HG03097 (cell line): ENCODE data around the gene CTDSPL.

Experiments
- ATAC-seq: cut with Tn5 transposase; IDR thresholded peaks from one replicate; pipeline ENCODE4 v1.9.1; 2021; ENCODE audit not compliant: unreplicated experiment, low FRiP score

CTDSPL gene

DNA sequence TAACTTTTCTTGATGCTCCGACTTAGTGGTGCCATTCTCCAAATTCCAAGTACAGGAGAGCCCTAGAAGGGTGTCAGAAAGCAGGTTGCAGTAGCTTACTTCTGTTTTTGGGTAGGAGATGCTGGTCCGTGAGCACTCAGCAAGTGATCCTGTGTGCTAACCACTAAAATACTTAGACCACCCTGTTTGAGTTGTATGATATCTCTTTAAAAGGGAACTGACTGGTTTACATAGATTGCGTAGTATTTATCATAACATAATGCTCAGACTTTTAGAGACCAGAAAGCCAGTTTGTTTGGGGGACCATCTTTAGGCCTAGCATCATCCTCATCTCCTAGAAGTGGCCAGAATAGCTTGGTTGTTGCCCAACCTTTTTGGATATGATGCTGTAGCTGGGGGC, 26.7 kb downstream of the CTDSPL start:
- ATAC-seq: no peak

DNA sequence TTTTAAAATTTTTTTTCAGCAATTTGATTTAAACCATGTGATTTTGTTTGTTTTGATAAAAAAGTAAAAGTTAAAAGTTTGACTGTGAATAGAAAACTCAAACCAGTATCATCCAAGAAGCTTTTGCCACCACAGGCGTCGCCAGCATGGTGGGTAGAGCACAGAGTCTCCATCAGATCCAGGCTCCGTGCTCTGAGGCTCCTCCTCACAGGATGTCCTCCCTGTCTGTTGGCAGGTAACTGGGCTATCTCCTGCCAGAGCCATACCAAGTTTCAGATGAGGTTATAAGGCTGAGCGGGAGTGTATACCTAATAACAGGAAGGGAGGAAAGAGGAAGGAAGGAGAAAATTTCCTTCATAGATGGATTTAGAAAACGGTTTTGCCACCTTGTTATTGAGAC, 28.8 kb downstream of the CTDSPL start:
- no peak for ATAC-seq

DNA sequence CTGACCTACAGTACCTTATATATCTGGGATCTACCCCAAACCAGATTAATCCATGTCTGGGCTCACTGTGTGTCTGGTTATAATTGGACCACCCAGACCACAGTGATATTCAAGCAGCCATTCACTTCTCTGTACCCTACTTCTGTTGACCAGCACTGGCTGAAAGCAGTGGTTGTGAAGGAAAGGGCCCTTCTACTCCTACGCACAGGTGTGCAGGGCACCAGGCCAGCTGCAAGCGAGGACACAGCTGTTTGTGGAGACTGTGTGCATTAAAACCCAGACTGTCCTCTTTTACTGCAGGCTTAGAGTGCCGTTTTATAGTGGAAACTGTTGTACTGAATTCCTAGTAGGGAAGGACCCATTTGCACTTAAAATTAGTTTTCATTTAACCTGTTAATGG, 29.5 kb downstream of the CTDSPL start:
- no peak for ATAC-seq

DNA sequence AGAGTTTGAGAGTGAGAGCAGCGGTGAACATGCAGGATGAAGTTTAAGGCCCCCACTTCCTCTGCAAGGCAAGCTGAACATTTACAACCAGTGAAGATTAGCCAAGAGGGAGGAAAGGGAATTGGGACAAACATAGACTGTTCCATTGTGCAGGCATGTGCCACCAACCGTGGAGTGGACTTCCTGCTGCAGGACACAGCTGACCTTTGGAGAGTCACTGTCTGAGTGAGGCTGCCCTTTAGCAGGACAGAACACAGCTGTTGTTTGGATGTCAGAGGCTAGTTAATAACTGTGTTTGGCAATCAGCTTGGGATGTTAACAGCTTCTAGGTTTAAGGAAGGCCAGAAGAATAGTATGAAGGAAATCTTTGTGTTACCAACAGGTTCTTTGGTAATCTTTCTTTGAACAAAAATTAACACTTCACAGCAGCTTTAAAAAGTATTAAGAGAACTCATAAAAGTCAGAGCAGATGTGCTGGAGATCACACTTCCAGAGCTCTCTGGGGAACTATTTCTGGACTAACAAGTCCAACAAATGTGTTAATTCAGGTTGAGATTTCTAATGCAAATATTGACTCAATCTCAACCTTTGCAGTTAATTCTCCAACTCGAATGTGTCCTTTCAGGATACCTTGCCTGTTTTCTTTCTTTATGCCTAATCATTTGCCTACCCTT, 31.4 kb downstream of the CTDSPL start:
- no peak for ATAC-seq

DNA sequence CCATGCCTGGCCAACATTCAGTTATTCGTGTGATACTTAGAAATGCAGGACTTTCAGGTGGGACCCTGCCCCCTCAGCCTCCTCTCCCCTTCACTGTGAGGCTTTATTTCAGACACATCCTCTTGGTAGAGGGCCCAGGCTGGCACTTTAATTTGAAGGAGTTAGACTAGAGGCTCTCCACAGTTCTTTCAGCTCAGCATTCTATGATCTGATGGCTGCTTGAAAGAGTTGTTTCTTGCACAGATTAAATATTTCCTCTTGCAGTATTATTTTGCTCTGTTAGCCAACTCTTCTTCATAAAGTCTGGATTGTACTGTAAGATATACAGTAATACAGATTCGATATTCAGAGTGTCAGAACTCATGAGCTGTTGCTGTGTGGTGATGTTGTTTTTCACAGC, 35.1 kb downstream of the CTDSPL start:
- ATAC-seq: no peak

DNA sequence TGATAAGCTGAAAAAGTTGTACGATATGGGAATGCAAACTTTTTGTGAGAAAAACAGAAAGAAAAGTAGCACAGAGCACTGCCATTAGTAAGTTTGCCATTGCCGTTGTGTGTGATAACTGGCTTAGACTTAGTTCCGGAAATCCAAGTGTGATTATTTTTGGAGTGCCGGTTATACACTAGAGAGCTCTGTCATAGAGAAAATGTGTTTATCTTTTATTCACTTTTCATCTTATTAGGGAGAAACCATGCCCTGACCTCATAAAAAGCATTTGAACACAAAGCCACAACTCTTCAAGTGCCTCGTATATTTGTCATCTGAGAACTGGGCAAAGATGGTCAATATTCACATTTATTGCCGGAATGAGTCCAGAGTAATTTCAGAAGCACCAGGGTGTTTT, 36.1 kb downstream of the CTDSPL start:
- ATAC-seq: no peak

DNA sequence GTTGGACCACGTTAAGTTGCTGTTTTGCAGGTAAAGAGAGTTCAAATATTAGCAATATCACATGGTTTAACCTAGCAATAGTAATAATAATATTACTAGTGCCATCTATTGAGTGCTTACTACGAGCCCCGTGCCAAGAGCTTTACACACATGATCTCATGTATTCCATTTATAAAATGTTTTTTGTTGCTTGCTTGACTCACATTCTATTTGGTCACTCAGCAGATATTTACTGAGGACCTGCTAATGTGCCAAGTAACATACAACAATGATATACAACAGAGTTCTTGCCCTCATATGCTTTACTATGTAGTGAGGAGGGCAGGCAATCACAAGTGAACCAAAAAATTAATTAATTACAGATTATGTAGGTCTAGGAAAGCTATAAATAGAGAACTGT, 36.7 kb downstream of the CTDSPL start:
- ATAC-seq: no peak

DNA sequence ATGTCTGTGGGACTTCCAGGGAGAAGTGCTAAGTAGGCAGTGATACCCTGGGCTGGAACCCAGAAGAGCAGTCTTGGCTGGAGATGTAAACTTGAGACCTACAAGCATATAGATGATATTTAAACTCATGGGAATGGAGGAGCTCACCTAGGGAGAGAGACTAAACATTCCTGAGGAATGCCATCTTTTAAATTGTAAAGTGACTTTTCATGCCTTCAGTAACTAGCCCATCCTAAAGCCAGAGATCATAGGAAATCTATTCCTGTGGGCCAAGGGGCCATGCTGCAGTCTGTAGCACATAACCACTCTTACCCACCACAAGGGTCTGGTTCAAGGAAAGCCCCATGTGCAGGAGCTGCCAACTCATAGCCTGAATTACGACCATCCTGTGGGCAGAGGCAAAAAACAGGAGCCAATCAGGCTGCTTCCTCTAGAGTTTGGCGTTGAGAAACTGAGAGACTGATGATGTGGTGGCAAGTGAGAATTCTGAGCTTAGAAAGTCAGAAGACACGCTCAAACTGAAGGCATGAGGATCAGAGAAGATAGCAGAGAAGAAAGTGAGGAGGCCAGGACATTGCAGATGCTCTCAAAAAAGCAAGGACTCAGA, 37.5 kb downstream of the CTDSPL start:
- peak; percentile 71 for ATAC-seq

DNA sequence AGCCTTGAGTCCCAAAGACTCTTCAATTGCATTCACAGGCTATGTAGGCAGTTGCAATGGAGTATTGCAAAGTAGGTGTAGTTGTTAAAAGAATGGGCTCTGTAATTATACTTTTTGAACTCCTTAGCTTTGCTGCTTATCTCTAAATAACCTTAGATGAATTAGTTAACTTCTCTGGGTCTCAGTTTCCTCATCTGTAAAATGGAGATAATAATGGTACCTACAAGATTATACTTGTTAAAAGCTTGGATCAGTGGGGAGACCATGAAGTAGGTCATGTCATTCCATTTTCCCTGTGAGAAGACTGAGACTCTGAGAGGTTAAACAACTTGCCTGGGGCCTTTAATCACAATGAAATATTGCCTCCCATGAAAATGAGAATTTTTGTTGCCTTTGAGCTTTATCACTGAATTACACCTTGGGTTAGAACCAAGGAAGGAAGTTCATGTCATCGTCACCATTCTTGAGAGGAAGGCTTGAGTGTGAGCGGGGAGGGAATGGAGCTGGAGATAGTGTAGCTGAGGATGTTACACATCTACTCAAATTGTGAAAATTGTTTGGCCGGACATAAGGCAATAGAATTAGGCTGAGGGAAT, 38.1 kb downstream of the CTDSPL start:
- no peak for ATAC-seq

DNA sequence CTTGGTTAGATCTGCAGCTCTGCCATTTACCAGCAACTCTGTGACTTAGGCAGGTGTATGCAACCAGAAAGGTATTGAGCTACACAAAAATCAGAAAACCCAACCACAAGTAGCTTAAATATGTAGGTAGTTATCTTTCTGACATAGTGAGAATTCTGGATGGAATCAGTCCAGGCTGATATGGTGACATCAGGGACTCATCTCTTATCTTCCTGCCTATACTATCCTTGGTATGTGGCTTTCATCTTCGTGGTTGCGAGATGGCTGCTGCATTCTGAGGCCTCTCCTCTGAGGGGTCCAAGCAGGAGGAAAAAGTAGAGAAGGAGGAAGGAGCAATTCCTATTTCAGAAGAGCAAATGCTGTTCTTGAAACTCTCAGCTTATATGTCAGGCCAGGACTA, 40.0 kb downstream of the CTDSPL start:
- no peak for ATAC-seq

DNA sequence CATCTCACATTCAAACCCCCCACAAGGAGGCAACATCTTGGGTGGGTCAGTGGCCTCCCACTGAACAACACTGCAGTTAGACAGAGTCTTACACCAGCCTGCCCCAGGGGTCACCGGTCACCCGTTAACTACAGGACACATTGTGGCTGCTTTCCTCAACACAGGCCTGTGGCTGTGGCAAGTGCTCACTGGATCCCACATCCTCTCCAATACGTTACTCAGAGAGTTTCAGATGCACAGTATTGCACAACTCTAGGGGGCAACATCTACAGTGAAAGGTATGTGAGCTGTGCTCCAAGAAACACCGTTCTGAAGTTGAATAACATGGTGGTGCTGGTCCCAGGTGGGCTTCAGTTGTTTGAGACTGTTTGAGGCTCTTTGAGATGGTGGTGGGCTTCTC, 41.0 kb downstream of the CTDSPL start:
- no peak for ATAC-seq

DNA sequence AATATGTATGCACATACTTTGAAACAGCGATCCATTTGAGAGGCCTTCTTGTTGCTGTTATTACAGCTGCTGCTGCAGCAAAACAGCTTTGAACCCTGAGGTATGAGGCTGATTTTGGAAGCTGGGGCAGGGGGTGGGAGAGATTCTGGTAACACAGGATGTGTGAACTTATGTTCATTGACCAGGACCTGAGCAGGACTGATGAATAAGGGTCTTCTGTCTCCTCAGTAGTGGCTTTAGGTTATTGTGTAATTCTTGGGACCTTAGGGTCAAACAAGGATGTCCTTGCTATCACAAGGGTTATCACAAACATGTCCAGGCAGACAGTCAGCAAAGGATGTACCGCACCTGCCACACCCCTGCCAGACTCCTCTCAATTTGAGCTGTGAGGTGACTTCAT, 41.6 kb downstream of the CTDSPL start:
- no peak for ATAC-seq

DNA sequence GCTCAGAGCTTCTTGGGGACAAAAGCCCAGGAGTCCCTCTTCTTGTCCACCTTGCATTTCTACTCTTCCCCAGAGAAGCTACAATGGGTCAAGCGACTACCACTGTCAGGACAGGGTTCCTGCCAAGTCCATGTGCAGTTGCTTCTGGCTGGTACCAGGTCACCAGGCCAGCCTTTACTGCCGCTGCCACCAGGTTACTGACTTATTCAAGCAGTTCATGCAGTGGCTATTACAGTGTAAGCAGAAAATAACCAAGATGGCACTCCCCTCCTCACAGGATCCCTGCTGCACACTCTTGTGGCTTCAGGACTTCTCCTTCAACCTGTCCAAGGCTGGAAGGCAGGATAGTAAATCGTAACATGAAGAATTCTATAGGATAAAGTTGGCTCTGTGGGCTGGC, 42.1 kb downstream of the CTDSPL start:
- ATAC-seq: no peak

DNA sequence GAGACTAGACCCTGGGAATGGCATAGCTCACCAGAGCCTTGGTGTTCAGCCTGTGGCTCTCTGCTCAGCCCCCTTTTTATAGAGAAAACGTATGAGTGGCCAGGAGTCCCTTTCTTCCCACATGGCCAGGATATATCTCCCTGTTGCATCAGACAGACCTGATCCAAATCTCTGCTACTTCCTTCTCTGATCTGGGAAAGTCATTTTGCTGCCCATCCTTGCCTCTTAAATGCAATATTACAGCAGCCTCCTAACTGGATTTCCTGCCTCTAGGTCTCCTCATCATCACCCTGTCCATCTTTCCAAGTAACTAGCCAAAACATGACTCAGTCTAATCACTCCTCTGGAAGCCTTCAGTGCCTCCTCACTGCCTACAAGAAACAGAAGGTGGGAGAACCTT, 42.9 kb downstream of the CTDSPL start:
- ATAC-seq: no peak

DNA sequence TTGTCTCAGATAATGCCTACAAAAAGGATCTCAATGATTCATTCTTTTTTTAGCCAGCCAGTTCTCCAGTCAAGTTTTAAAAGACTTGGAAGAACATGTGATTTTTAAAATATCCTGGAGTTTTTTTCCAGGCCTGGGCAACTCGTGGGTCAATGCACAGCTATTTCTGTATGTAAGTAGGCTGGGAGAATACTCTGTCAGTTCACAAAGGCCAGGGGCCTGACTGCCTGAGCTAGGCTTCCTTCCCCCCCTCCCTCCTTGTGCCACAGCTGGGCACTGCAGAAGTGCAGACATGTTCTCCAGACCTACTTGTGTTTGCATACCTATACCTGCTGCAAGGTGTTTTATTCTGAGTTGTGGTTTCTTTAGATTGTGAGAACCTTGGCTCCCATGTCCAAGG, 43.7 kb downstream of the CTDSPL start:
- ATAC-seq: no peak

DNA sequence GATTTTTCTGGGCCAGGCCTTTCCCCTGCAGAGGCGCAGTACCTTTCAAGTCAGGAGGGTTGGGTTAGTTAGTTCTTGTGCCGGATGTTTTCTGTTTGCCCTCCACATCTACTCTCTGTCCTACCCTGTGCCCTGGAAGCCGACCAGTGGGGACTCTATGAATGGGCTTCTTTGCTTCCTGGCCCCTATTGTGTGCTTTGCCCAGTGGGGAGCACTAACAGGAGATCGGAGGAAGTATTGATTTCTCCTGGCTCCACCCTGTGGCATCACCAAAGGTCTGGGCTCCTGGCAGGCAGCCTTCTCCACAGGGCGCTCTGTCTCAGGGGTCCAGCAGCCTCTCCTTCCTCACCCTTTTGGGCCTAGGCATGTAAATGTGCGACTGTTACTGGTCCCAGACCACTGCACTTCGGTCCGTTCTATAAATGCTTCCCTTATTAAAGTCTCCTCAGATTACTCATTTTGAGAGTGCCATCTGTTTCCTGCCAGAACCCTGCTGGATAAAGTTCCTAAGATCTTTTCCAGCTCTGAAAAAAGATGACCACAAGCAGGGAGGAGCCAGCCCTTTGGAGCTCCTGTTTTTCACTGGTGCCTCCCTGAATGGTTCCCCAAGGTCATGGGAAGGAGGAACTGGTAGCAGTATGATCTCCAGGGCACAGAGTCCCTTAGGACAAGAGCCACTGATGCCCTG, 44.5 kb downstream of the CTDSPL start:
- ATAC-seq: no peak

DNA sequence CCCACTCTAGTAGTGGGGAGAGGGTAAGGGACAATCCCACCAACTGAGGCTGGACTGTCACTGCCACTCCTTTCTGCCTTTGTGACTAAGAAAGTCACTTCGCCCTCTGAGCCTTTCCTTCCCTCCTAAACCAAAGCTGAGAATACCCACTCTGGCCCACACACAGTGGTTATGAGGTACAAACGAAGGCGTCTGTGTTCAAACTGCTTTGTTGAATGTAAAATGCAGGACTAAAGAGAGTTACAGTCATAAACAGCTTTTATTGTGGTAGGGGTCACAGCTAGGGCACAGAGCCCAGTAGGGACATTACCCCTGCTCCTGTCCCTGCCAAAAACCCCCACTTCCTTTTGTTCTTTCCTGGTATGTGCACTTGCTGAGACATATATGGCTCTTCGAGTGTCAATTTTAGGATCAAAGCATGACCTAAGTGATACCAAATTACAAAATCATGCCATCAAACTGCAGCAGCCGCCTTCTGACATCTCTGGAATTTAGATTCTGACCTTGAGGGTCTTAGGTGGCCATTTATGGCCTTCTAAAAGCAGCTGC, 45.1 kb downstream of the CTDSPL start:
- ATAC-seq: no peak

DNA sequence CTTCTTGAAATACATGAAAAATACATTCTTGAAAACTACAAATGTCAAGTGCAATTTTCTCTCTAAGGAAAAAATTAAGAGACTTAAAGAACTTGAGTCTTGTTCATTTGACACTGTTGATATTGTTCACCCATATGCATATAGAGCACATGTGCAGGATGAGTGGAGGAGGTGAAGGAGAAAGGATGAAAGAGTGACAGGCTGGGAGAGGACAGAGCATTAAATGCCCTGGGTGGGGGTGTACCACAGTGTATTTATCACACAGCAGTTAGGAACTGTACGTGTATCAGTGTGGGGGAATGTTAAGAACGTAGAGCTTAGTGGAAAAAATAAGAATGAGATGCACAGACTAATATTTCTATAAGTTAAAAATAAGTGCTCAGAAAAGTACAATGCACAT, 45.7 kb downstream of the CTDSPL start:
- ATAC-seq: no peak

DNA sequence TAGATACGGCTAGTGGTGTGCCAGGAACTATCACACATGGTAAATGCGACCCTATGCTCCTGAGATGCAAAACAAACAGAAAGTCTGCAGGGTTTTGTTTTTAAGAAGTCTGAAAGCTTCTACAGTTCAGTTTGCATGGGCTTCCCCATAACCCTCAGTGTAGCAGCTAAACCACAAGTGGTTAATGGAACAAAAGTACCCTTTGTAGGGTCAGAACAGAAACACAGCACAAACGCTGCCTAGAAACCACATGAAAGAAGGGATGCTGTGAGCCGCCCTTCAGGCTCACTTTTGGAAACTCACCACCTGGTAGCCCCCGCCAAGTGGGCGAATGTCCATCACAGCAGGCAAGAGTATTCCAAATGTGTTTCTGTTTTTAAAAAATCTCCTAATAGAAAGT, 46.2 kb downstream of the CTDSPL start:
- ATAC-seq: peak; percentile 88

DNA sequence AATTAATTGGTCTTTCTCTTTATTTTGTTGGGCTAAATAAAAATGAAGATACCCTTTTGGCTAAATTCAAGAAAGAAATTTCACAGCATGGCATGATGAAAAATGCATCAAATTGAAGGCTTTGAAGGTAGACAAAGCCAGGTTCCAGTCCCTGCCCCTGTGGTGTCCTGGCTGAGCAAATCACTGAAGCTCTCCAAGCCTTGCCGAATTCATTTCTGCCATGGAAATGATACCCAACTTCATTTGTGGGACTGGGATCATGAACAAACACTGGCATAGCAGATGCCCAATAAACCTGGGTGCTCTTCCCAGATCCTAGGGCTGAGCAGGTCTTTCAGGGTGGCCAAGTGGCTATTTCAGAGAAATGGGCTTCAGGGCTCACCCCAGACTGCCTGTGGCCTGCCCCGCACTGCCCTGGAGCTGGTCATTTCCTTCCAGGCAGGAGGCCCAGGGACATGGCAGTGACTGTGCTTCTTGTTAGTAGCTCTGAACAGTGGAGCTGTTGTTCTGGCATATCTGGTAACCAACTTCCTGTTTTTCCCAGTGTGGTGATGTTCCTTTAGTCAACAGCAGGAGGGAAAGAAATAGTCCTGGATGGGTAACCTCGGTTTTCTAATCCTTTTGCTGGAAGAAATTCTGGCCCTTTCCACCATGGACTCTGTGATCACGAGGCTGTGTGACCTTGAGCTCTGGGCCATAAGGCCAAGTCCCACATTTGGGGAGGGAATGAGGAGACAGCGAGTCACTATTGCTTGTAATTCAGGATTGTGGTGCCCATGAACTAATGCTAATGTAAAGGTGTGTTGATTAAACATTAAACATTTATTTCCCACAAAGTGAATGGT, 47.6 kb downstream of the CTDSPL start:
- ATAC-seq: no peak
